Measurements from ENCODE around the gene GBGT1. TPM values are rescaled to one million over a fixed set of nuclear protein-coding genes. Genes with fewer than 3 reads are reported as not detected.

GBGT1 gene
- total RNA-seq, 6 donors from 2014 or later = 9.1 to 71.2 (median 36.0) TPM

- no peak for ATAC-seq (ENCODE audit: low FRiP score in 2 of 2)
- no peaks in the 10 kb centered on the region for H3K36me3 ChIP-seq
- H3K4me3 ChIP-seq = peak overlapping the region in 3 of 4 donors; percentile 26 to 49 (median 46)
- TF ChIP-seq, protein P1, sequence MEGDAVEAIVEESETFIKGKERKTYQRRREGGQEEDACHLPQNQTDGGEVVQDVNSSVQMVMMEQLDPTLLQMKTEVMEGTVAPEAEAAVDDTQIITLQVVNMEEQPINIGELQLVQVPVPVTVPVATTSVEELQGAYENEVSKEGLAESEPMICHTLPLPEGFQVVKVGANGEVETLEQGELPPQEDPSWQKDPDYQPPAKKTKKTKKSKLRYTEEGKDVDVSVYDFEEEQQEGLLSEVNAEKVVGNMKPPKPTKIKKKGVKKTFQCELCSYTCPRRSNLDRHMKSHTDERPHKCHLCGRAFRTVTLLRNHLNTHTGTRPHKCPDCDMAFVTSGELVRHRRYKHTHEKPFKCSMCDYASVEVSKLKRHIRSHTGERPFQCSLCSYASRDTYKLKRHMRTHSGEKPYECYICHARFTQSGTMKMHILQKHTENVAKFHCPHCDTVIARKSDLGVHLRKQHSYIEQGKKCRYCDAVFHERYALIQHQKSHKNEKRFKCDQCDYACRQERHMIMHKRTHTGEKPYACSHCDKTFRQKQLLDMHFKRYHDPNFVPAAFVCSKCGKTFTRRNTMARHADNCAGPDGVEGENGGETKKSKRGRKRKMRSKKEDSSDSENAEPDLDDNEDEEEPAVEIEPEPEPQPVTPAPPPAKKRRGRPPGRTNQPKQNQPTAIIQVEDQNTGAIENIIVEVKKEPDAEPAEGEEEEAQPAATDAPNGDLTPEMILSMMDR (IDR thresholded peaks at IDR 0.05) = no peak
- TF ChIP-seq POLR2A (IDR thresholded peaks at IDR 0.05) = no peak
- TF ChIP-seq POLR2AphosphoS5 (IDR thresholded peaks at IDR 0.05) = no peak
- no peak for TF ChIP-seq EP300 (IDR thresholded peaks at IDR 0.05)
- H3K27ac ChIP-seq = peak overlapping the region; percentile 41 to 76 (median 74)
- peaks cover 49 to 77% (median 66%) of the 10 kb centered on the region in 4 donors for H3K4me1 ChIP-seq
- peak in 1 of 2 donors; percentile 64 for DNase-seq
- WGBS, 2 donors = 88 to 99% methylated on average over 10 to 13 of the region's 13 CpGs
- H3K9me3 ChIP-seq = no peaks in the 10 kb centered on the region
- H3K27me3 ChIP-seq = no peaks in the 10 kb centered on the region
These were observed 20.0 kb downstream of the GBGT1 start for GRCh38 chr9:133143639-133144141.

DNA sequence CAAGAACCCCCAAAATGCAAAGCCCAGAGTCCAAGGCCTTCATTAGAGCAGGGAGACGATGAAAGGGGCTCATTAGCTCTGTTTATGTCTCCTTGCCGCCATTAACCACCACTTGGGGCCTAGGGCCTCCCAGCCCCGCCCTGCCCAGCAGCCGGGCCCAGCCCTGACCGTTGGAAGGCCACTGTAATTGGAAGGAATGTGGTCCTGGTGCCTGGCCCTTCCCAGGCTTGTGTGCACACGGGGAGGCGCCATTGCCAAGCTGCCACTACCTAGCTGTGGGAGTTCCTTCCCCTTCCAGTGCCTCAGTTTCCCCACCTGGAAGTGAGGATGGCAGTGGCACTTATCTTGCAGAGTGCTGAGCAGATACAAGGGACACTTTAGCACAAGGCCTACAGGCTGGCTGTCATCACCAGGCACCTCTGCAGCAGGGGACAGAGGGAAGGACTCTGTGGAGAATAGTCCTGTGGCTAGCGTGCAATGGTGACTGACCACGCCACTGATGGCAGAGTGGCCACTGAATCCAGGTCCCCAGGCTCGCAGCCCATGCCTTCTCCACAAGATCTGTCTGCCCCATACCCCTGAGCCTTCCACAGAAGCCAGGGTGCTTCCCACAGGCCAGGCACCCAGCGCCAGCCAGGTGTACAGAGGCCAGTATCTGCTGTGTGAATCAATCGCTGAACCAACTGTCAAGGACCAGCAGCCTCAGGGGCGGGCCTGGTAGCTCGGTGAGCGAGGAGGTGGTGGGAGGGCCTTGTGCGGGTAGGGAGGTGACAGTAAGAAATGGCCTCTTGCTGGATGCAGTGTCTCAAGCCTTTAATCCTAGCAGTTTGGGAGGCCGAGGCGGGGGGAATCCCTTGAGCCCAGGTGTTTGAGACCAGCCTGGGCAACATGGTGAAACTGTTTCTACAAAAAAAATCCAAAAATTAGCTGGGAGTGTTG is 20.8 kb downstream of the GBGT1 start:
- 64 to 69% methylated on average over 9 to 18 of the region's 18 CpGs for WGBS, 2 donors
- Histone ChIP-seq H3K4me3 (no peak overlapping the region), H3K9me3 (no peaks in the 10 kb centered on the region), H3K27me3 (no peaks in the 10 kb centered on the region), H3K4me1 (peaks cover 49 to 77% (median 66%) of the 10 kb centered on the region in 4 donors), H3K36me3 (no peaks in the 10 kb centered on the region), H3K27ac (peak overlapping the region; percentile 2 to 46 (median 30))
- ATAC-seq (ENCODE audit: low FRiP score in 2 of 2) (no peak), DNase-seq (peak in 1 of 2 donors; percentile 57)
- peak in 1 of 4 donors; percentile 8 for TF ChIP-seq POLR2A (IDR thresholded peaks at IDR 0.05)
- TF ChIP-seq, protein P1 (IDR thresholded peaks at IDR 0.05) = no peak

DNA sequence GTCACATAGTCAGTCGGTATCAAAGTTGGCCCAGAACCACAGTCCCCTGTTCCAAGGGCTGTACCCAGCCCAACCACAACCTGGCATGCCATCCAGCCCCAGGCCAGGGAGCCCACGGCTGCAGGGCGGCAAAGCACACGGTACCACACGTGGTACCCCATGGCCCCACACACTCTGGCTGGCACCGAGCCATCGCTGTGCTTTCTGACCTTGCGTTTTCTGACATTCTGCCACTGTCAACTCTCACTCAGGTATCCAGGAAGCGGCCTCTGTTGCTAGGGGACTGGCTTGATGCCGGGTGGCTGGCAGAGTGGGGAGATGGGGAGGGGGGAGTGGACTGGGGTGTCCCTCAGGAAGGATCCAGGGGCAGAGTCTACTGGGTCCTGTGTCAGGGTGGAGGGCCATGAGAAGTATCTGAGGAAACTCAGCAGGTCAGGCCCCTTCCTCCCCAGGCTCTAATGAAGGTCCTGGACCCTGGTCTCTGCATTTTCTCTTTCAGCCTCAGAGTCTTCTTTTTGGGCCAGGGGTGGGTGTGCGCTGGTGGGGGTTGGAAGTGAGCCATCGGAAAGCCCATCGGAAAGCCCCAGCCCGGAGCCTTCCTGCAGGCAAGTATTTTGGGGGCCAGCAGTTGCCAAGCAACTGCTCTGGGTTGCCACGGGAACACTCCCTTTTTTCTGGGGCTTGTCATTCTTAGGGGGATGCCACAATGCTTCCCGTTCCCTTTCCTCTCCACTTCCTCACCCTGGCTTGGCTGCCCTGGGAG is 21.7 kb downstream of the GBGT1 start:
- Histone ChIP-seq H3K27ac (peak overlapping the region; percentile 2 to 46 (median 30)), H3K4me3 (no peak overlapping the region), H3K9me3 (no peaks in the 10 kb centered on the region), H3K36me3 (no peaks in the 10 kb centered on the region), H3K27me3 (no peaks in the 10 kb centered on the region), H3K4me1 (peaks cover 49 to 77% (median 65%) of the 10 kb centered on the region in 4 donors)
- DNase-seq (peak; percentile 56 to 68), ATAC-seq (ENCODE audit: low FRiP score in 2 of 2) (peak in 1 of 2 donors; percentile 12)
- TF ChIP-seq, protein P1 (IDR thresholded peaks at IDR 0.05) = no peak
- TF ChIP-seq POLR2AphosphoS5 (IDR thresholded peaks at IDR 0.05) = no peak
- TF ChIP-seq POLR2A (IDR thresholded peaks at IDR 0.05) = no peak
- TF ChIP-seq EP300 (IDR thresholded peaks at IDR 0.05) = no peak
- 46 to 50% methylated on average over 15 to 16 of the region's 16 CpGs for WGBS, 2 donors

- Histone ChIP-seq H3K27ac (peak overlapping the region in 1 of 4 donors; percentile 30), H3K36me3 (no peaks in the 10 kb centered on the region), H3K4me3 (no peak overlapping the region), H3K4me1 (peaks cover 57 to 83% (median 73%) of the 10 kb centered on the region in 4 donors), H3K9me3 (no peaks in the 10 kb centered on the region), H3K27me3 (no peaks in the 10 kb centered on the region)
- DNase-seq = peak in 1 of 2 donors; percentile 74
- TF ChIP-seq POLR2AphosphoS5 (IDR thresholded peaks at IDR 0.05) = no peak
- no peak for TF ChIP-seq POLR2A (IDR thresholded peaks at IDR 0.05)
- ATAC-seq (ENCODE audit: low FRiP score in 2 of 2) = no peak
- WGBS, 2 donors = 92% methylated on average over 11 of the region's 14 CpGs; no CpG with 5 or more reads in 1 of the 2 donors
These were observed 23.1 kb downstream of the GBGT1 start for GRCh38 chr9:133140606-133141005.

DNA sequence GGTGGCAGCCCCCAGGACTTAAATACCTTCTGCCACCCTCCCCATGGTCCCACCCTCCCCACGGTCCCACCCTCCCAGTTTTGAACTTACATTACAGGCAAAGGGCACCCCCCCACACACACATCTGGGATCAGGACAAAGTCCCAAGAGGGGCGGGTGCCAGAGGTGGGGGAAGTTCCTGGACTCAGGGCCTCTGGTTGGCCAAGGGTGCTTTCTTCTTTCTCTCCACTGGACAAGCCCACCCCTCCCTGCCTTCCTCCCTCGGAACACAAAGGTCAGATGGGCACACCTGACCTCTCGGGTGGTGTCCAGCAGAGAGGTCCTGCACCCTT is 23.6 kb downstream of the GBGT1 start:
- 90 to 94% methylated on average over 2 to 4 of the region's 4 CpGs for WGBS, 2 donors
- no peaks in the 10 kb centered on the region for H3K9me3 ChIP-seq

More for the DNA sequence above, 23.6 kb downstream of the GBGT1 start:
- no peaks in the 10 kb centered on the region for H3K36me3 ChIP-seq
- H3K4me3 ChIP-seq = no peak overlapping the region
- peaks cover 61 to 87% (median 77%) of the 10 kb centered on the region in 4 donors for H3K4me1 ChIP-seq
- no peak for DNase-seq
- TF ChIP-seq, protein P1 (IDR thresholded peaks at IDR 0.05) = no peak
- TF ChIP-seq EP300 (IDR thresholded peaks at IDR 0.05) = no peak
- no peak for TF ChIP-seq POLR2AphosphoS5 (IDR thresholded peaks at IDR 0.05)
- TF ChIP-seq POLR2A (IDR thresholded peaks at IDR 0.05) = no peak
- H3K27ac ChIP-seq = peak overlapping the region in 1 of 4 donors; percentile 41
- no peaks in the 10 kb centered on the region for H3K27me3 ChIP-seq
- ATAC-seq (ENCODE audit: low FRiP score in 2 of 2) = no peak
